Measurements from ENCODE around the gene SYNDIG1.

DNA sequence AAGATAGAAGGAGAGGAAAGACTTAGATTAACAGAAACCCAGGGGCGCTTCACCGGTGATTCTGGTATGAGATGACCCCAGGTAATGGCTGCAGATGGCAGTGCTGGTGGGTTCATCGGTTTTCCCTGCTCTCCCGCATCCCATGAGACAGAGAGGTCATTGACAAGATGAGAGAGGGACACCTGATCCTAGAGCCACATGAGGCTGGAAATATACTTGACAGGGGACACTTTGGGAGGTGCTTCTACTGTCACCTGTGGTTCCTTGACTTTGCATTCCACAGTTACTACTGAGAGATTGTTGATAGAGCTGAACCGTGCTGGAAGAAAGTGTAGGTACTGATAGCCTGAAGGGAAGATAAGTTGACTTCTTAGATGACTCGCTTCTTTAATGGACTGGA, 74.3 kb downstream of the SYNDIG1 start:
- TF ChIP-seq, protein P1, sequence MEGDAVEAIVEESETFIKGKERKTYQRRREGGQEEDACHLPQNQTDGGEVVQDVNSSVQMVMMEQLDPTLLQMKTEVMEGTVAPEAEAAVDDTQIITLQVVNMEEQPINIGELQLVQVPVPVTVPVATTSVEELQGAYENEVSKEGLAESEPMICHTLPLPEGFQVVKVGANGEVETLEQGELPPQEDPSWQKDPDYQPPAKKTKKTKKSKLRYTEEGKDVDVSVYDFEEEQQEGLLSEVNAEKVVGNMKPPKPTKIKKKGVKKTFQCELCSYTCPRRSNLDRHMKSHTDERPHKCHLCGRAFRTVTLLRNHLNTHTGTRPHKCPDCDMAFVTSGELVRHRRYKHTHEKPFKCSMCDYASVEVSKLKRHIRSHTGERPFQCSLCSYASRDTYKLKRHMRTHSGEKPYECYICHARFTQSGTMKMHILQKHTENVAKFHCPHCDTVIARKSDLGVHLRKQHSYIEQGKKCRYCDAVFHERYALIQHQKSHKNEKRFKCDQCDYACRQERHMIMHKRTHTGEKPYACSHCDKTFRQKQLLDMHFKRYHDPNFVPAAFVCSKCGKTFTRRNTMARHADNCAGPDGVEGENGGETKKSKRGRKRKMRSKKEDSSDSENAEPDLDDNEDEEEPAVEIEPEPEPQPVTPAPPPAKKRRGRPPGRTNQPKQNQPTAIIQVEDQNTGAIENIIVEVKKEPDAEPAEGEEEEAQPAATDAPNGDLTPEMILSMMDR (IDR thresholded peaks at IDR 0.05): no peak
- TF ChIP-seq POLR2A (IDR thresholded peaks at IDR 0.05): no peak
- TF ChIP-seq EP300 (IDR thresholded peaks at IDR 0.05): no peak

All from tibial nerve (tissue), 4 donors.